GM19372 (cell line): ENCODE data around the gene MICOS13.
"Not testable (repeated sequence)": the region's sequence is repeated elsewhere in the genome, so short reads cannot be mapped to it uniquely, and the experiment has no call there.

Source experiments
- ATAC-seq: cut with Tn5 transposase; IDR thresholded peaks from one replicate; pipeline ENCODE4 v1.9.1; 2021; ENCODE audit warnings: mild to moderate bottlenecking, low read depth, moderate library complexity; ENCODE audit not compliant: unreplicated experiment

Gene MICOS13

DNA sequence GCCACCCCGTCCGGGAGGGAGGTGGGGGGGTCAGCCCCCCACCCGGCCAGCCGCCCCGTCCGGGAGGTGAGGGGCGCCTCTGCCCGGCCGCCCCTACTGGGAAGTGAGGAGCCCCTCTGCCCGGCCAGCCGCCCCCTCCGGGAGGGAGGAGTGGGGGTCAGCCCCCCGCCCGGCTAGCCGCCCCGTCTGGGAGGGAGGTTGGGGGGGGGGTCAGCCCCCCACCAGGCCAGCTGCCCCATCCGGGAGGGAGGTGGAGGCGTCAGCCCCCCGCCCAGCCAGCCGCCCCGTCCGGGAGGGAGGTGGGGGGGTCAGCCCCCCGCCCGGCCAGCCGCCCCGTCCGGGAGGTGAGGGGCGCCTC lies 21.7 kb upstream of the MICOS13 start:
- not testable (repeated sequence) for ATAC-seq

DNA sequence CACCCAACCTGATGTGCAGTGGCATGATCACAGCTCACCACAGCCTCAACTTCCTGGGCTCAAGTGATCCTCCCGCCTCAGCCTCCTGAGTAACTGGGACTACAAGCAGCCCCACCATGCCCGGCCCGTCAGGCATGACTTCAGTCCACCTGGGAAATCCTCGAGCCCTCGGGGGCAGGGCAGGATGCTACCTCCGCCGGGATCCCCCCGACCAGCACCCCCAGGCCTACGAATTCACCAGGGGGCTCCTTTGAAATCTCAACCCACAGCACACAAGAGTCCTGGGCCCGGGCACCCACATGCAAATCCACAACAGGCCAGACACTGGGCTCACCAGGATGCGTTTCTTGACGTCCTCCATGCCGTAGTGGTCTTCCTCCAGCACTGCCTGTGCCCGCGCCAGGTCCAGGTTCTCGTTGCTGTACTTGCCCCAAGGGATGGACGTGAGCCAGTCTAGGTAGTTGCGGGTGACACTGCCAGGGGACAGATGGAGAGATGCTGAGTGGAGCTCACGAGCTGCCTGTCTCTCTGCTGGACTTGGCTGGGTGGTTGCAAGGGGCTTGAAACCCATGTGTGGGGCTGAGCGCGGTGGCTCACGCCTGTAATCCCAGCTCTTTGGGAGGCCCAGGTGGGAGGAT lies 20.3 kb upstream of the MICOS13 start:
- no peak for ATAC-seq

DNA sequence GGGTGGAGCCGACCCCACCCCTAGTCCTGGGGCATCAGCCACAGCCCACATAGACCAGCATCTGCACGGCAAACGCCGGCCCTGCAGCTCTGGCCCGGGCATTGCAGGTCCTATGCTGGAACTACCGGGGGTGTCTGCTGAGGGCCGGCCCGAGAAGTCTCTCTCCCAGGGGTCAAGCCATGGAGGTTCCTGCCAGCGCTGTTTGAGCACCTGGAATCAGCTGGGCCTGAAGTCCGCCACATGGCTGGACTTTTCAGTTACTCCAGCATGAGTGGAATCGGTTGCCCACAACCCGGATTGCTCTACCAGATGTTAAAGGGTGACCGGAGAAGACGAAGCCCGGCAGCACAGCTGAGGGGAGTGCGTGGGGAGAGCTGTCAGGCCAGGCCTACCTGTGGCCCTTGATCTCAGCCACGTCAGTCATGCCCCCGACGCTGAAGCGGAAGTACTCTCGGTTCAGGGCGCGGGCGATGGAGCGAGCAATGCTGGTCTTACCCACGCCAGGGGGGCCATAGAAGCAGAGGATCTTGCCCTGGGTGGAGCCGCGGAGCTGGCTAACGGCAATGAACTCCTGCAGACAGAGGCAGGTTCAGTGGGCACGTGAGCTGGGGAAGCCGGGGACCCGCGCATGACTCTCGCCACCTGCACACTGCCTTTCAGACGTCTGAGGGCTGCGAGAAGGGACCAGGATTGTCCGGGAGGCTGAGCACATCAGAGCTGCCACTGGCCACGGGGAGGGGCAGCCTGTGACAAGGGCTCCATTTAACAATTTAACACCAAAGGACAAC lies 18.5 kb upstream of the MICOS13 start:
- no peak for ATAC-seq

DNA sequence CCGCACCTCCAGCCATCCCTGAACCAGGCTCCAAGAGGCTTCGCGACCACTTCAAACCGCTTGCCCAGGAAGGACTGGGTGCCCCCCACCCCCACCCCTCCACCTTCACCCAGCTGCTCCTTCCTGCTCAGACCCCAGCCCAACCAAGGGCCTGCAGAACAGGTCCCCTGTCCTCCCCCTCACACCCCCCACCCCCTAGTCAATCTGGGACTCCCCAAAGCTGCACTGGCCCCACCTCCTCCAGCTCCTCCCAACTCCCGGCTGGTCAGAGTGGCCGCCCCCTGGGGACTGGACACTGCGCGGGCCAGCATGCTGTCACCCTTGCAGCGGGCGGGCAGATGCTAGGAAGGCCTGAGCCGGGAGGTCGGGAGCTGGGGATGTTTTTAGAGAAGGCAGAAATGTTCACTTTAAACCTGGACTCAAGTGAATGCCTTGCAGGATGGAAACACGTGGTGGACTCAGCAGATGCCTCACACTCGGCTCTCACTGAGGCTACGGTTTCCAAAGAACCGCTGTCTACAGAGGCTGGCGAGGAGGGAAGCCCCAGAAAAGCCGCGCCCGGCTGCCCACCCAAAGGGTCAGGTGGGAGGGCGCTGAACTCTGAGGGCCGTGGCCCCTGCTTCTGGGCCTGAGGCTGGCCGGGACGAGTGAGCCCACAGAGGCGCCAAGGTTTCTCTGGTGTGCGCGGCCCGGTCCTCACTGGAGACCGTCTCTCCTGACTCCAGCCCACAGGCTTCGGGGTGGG lies 17.7 kb upstream of the MICOS13 start:
- ATAC-seq: no peak

DNA sequence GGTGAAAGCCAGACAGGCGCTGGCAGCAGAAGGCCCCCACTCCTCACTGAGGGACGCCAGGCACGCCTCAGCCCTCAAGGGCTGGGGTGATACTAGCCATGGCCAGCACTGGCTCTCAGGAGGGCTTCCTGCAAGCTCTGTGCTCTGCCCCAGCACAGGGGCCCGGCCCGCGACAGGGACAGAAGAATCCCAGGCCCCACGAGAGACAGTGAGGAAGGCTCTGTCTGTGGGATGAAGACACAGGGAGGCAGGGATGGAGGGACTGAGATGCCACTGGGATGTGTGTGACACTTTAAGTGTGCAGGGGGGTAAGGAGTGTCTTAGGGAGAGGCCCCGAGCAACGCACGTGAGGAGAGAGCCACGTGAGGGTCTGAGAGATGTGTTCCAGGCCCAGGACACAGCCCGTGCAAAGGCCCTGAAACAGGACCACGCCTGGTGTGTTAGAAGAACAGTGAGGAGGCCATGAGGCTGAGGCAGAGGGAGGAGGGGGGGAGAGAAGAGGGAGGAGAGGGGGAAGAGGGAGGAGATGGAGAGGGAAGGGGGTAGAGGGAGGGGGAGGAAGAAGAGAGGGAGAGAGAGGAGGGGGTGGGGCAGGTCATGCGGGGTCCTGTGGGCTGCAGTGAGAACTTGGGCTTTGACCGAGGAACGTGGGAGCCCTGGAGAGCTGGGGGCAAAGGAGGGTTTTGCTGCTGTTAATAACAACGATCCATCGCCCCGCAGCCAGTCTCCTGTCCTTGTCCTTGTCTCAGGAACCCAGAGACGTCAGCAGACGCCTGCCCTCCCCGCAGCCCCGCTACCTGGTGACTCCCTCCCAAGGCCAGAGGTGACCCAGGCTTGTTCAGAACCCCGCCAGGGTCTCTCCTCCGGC lies 16.9 kb upstream of the MICOS13 start:
- no peak for ATAC-seq

DNA sequence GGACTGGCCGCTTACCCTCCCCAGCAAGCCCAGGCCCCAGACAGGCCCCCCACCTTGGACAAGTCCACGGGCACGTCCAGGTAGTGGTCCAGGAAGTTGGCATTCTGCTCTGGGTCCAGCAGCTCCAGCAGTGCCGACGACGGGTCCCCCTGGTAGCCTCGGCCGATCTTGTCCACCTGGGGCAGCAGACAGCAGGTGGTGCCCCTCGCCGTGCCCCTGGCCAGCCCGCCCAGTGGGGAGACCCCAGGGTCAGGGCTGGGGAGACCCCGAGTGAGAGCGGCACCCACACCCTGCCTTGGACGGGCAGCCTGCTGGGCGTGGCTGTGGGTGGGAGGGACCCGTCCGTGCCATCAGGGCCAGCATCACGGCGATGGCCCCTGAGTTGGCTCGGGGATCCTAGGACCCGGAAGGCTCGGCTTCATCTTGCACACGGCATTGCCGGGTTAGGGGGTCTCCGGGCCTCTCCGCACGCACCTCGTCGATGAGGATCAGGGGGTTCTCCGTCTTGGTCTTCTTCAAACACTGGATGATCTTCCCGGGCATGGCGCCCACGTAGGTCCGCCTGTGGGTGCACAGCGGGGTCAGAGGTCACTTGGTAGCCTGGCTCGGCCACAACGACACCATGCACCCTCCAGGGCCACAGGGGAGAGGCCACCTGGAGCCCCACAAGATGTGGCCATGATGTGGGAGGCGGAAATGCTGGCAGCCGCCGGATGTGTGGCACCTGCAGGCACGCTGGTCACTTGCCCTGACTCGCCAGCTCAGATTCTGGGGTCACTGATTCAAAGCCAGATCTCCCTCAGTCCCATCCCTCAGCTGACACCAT lies 16.1 kb upstream of the MICOS13 start:
- ATAC-seq: no peak

DNA sequence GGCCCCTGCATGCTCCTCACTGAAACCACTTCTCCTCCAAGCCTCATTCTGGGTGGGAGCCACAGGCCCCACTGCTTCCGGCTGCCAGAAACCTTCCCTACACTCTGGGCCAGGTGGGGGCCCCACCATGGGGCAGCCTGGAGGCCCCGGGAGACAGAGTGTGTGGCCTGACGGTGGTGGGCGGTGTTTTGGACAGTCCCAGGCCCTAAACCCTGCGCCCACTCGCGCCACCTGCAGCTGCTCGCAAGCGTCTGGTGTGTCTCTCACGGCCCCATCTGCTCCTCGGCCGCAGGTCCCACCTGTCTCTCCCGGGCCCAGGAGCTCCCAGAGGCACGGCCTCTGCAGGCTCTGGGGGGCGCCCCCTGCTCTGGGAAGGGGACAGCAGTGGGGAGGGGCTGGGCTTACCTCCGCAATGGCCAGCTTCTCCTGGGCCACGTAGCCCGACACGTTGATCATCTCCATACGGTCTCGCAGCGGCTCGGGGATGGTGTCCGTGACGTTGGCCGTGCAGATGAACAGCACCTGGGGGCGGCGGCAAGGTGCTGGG lies 15.4 kb upstream of the MICOS13 start:
- ATAC-seq: no peak

DNA sequence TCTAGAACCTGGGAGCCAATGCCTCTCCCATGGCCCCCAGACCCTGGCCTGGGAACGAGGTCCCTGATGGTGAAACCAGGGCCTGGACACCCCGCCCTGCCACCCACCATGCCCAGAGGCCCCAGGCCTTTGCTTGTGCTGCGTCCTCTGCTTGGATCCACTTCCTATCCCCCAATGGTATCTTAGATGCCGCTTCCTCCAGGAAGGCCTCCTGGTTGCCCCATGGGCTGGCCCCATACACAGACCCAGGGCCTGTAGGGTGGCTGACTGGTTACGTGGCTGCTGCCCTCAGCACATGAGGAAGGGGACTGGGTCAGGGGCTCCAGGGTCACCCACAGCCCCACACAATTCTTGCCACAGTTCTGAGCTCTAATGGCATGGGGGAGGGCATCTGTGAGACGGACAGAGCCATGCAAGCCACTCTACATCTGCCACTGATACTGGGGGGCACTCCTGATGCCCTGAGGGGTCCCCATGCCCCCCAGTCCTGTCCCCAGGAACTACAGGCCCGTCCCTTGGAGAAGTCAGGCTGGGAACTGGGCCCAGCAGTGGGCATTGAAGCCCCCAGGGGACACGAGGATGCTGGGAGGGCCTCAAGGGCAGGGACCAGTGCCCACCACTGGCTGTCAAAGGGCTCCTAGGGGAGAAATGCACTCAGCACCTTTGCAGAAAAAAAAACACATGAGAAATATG lies 14.8 kb upstream of the MICOS13 start:
- ATAC-seq: no peak

DNA sequence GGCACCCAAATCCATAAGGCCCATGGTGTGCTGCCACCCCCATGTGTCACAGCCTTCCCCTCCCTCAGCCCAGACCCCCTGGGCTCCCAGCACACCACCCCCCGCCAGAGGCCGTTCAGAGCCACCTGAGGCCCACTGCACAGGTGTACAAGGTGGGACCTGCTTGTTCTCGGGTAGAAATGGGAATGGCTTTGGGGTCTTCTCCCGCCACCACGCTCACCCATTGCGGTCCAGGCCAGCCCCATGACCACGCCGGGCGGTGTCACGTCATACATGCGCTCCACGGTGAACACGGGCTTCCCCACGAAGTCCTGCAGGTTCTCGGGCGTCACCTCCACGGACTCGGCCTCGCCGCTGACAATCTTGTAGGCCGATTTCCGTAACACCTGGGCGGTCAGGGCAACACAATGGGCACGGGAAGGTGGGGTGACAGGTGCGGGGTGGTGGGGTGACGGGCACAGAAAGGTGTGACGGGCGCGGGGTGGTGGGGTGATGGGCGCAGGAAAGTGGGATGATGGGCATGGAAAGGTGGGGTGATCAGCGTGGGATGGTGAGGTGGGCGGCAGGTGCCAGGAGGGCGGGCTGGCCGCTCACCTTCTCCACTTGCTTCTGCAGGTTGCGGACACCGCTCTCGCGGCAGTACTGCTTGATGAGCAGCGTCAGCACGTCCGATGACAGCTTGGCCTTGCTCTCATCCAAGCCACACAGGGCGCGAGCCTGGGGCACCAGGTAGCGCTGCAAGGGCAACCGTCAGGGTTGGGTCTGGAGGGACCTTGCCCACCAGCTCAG lies 14.0 kb upstream of the MICOS13 start:
- no peak for ATAC-seq

DNA sequence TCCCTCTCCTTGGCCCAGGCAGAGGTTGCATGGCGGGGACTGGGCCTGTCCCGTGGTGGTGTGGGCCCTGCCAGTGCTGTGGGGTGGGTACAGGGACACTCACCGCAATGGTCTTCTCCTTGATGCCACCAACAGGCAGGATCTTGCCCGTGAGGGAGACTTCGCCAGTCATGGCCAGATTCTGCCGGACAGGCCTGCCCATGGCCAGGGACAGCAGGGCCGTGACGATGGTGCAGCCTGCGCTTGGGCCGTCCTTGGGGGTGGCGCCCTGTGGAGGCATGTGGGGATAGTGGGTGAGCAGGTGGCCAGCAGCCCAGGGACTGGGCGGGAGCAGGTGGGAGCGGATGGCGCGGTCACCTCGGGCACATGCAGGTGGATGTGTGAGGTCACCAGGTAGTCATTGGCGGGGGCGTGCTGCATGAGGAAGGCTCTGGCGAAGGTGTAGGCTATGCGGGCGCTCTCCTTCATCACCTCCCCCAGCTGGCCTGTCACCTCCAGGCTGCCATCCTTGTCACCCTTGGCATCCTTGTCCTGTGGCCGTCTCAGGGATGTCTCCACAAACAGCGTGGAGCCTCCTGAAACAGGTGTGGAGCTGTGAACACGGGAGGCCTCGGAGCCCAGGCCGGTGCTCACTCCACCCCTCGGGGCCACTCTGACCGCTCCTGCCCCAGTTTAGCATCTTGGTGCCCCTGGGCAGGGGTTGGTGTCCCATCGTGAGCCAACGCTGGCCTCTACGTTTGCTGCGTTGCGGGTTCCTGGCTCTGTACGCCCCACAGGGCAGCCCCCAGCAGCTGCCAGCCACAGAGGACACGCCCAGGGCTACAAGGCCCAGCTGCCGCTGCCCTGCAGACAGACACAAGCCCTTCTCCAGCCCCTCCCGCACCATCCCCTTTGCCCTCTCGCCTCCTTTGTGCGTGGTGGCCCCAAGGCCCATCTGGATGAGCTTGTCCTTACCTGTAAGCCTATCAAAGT lies 13.2 kb upstream of the MICOS13 start:
- ATAC-seq: no peak

DNA sequence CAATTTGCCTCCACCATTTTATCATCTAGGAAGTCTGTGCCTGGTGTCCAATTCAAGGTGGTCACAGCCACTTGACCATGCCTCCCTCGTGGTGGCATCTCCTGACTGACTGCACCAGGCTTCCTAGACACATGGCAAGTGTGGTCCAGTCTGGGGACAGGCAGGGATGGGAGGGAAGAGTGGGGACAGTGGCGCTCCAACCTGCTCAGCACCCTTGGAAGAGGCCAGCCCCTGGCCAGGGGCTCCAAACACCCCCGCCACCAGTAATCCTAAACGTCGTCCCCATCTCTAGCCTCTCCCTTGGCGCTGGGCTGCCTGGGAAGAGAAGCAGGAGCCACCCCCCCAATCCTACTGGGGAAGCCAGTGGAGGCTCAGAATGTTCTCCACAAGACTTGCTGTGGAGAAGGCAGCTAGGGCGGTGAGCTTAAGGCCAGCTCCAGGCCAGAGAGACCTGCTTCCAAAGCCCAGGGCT lies 12.4 kb upstream of the MICOS13 start:
- no peak for ATAC-seq

DNA sequence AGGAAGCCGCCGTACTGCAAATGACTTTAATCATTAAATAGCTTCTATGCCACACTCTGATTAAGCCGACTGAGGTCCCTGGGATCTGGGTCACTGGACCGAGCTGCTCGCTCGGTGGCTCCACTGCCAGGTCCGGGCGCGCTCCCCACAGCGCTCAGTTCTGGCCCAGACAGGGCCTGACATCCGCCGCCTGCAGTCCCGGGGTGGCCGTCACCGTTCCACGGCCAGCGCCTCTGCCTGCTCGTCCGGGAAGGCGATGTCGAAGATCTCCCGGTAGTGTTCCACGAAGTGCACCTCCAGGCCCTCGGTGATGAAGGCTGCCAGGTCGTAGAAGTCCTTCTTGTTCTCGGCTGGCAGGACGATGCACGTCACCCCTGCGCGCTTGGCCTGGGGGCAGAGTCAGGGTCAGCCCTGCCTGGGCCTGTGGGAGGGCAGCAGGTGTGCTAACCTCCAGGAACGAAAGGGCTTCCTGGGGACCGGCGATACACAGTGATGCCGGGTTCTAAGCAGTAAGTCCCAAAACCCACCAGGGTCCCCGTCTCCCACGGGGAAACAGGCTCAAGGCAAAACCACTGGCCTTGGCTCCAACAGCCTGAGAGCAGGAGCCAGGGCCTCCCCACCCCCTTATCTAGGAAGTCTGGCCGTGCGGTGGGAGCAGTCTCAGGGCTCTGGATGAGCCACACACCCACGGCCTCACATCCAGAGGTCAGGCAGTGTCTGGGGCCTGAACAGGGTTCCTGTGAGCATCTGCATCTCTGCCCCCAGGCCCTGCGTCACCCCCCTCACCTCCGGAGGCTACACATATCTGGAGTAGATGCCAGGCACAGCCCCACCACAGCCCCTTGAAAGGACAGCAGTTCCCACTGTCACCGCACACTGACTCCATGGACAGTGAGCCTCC lies 11.8 kb upstream of the MICOS13 start:
- no peak for ATAC-seq

DNA sequence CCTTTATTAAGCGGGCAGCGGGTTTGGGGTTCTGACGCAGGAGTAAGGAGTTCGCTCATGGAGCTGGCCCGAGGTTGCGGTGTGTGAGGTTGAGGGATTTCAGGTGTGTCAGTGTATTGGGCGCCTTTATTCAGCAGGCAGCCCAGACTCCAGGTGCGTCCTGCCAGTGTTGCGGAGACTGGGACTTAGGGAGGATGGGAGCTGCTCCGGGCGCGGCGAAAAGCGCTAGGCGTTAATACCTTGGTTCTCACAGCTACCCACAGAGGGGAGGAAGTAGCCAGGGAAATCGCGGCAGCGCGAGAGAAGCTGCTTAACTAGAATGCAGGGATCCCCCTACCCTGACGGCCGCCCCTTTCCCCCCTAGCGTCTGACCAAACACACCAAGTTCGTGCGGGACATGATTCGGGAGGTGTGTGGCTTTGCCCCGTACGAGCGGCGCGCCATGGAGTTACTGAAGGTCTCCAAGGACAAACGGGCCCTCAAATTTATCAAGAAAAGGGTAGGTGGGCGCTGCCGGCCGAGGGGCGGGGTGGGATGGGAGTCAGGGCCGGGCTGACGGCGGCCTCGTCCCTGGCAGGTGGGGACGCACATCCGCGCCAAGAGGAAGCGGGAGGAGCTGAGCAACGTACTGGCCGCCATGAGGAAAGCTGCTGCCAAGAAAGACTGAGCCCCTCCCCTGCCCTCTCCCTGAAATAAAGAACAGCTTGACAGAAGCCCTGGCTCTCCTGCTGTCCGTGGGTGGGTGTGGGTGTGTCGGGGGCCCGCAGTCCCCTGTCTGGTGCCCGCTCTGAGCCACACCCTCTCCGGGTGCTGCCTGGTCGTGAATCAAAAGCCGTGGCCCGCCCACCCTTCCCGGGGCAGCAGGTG lies 10.9 kb upstream of the MICOS13 start:
- no peak for ATAC-seq

DNA sequence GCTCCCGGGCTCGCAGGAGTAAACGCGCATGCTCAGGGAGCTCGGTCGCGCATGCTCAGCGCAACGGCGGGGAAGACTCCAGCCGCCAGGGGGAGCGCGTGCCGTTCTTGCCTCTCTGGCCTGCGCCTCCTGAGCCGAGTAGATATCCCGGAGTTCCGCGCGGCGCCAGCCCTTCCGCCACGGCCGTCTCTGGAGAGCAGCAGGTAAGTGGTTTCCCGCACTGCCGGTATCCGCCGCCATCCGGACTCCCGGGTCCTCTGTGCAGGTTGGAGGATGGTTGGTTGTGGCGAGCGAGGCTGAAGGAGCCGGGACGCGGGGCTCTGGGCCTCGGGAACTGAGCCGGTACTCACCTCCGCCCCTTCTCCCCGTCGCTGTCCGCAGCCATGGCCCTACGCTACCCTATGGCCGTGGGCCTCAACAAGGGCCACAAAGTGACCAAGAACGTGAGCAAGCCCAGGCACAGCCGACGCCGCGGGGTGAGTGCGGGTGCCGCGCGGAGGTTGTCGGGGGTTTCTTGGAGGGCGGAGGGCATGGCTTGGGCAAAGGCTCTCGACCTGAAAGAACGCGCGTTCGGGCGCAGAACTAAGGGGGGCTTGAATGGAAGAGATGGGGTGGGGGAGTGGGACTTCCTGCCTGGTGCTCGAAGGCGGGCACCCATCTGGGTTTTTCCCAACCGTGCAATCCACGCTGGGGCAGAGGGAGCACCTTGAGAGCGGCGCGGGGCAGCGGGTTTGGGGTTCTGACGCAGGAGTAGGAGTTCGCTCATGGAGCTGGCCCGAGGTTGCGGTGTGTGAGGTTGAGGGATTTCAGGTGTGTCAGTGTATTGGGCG lies 10.0 kb upstream of the MICOS13 start, which contains the start of gene RPL36:
TSS of gene RPL36 (plus strand) at position 171 of the 830 bp plus-strand sequence. CDS start at position 384, 213 bp downstream.
- ATAC-seq: peak; percentile 43
